ENCODE results near the gene ZNF845.
"Not testable (repeated sequence)": the region's sequence is repeated elsewhere in the genome, so short reads cannot be mapped to it uniquely, and the experiment has no call there.

- not testable (repeated sequence) for TF ChIP-seq CTCF, POLR2A (IDR thresholded peaks at IDR 0.05)
Observed at GRCh38 chr19:53301341-53301740, 32.2 kb upstream of the ZNF845 start.

Data from suprapubic skin (tissue), 3 donors.